ENCODE results near the gene RIN3.

DNA sequence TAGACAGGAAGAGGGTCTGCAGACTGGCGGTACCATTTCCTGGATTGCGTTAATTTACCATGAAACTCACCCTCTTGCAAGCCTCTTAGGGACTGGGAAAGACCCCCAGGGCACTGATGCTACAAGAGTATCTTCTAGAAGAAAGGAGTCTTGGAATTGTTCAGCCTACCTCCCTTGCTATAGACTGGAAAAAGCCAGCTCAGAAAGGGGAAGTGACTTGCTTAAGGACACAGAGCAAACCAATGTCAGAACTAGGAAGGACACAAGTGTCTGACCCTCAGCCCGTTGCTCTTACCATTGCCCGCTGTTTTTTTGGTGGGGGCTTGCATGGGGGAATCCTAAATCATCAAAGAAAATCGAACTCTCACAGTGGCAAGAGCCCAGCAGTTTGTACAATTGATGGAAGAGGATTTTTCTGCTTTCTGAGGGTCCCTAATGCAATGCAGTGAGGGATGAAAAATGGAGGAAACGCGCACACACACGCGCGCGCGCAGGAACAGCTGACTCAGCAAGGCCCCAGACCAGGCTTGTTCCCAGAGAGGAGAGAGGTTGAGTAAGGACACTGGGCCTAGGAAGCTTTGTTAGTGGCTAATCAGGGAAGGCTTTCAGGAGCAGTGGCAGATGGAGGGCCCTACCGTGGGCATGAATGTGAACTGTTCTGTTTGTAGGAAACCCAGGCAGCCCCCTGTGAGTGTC, 50.9 kb downstream of the RIN3 start:
- TF ChIP-seq EZH2 (IDR thresholded peaks at IDR 0.05; ENCODE audit: borderline replicate concordance, low read length), result no peak
- TF ChIP-seq, protein P1, sequence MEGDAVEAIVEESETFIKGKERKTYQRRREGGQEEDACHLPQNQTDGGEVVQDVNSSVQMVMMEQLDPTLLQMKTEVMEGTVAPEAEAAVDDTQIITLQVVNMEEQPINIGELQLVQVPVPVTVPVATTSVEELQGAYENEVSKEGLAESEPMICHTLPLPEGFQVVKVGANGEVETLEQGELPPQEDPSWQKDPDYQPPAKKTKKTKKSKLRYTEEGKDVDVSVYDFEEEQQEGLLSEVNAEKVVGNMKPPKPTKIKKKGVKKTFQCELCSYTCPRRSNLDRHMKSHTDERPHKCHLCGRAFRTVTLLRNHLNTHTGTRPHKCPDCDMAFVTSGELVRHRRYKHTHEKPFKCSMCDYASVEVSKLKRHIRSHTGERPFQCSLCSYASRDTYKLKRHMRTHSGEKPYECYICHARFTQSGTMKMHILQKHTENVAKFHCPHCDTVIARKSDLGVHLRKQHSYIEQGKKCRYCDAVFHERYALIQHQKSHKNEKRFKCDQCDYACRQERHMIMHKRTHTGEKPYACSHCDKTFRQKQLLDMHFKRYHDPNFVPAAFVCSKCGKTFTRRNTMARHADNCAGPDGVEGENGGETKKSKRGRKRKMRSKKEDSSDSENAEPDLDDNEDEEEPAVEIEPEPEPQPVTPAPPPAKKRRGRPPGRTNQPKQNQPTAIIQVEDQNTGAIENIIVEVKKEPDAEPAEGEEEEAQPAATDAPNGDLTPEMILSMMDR (conservative IDR thresholded peaks at IDR 0.05 in 1 of 2, IDR thresholded peaks at IDR 0.05 in 1 of 2; ENCODE audit: extremely low read depth in 1 of 2, insufficient read depth in 1 of 2, low read depth in 1 of 2, low read length in 2 of 2), result no peak
